ENCODE data around the gene DGKH.

GRCh38 chr13:42271337-42272114, 223.1 kb downstream of the DGKH start:
- TF ChIP-seq JUND (IDR thresholded peaks at IDR 0.05) (no peak), CTCF (IDR thresholded peaks at IDR 0.05 in 2 of 3, conservative IDR thresholded peaks at IDR 0.05 in 1 of 3; ENCODE audit: borderline replicate concordance in 1 of 3, insufficient read depth in 1 of 3, low read depth in 2 of 3, low read length in 2 of 3) (no peak), EZH2 (IDR thresholded peaks at IDR 0.05) (no peak), CEBPB (IDR thresholded peaks at IDR 0.05; ENCODE audit: low read depth) (no peak), ZFX (IDR thresholded peaks at IDR 0.05) (no peak), MAX (IDR thresholded peaks at IDR 0.05) (peak; percentile 97), EZH2phosphoT487 (IDR thresholded peaks at IDR 0.05; ENCODE audit: borderline replicate concordance) (no peak), POLR2AphosphoS5 (IDR thresholded peaks at IDR 0.05; ENCODE audit: low read depth, low read length) (peak; percentile 40), POLR2A (IDR thresholded peaks at IDR 0.05; ENCODE audit: borderline replicate concordance, extremely low read depth, insufficient read depth, insufficient read length) (peak; percentile 8)

All from HCT116 (cell line).